ENCODE results near the gene R3HDM1. TPM values are rescaled to one million over a fixed set of nuclear protein-coding genes. Genes with fewer than 3 reads are reported as not detected.

The R3HDM1 gene
- total and polyA plus RNA-seq, 2 of the 4 experiments (the other 2 are of a cell fraction) = 5.9 to 38.1 TPM

GRCh38 chr2:135708159-135708558 is 176.9 kb downstream of the R3HDM1 start:
- in situ Hi-C loops (cut with MboI; ENCODE audit: low sequenced_read_pairs) = no loop called here
- Histone ChIP-seq H3K23ac (ENCODE audit: low read depth, low read length) (no peak overlapping the region), H4K5ac (ENCODE audit: low read depth, low read length) (no peak overlapping the region), H2BK5ac (ENCODE audit: low read depth, low read length, poor library complexity, severe bottlenecking) (no peak overlapping the region), H2BK15ac (ENCODE audit: low read depth, low read length) (no peak overlapping the region), H4K8ac (ENCODE audit: low read depth in 2 of 2, low read length in 2 of 2) (no peak overlapping the region), H3K9me1 (ENCODE audit: insufficient read depth, low read length) (no peaks in the 10 kb centered on the region), H3K79me1 (ENCODE audit: low read depth in 1 of 2, low read length in 2 of 2) (no peaks in the 10 kb centered on the region; a peak in 1 of 4 replicates), H3K14ac (replicated peaks; ENCODE audit: low read depth, low read length) (no peak overlapping the region), H4K91ac (ENCODE audit: insufficient read depth, low read depth, low read length) (no peak overlapping the region), H2BK120ac (ENCODE audit: low read depth, low read length) (no peak overlapping the region), H3K4me2 (ENCODE audit: low read depth, low read length) (no peak overlapping the region), H3K4me3 (ENCODE audit: insufficient read depth, low read depth, low read length) (no peak overlapping the region), H2AFZ (replicated peaks; ENCODE audit: low read length, poor library complexity) (no peak overlapping the region), H2AK9ac (replicated peaks; ENCODE audit: low read depth, low read length, poor library complexity) (no peak overlapping the region), H2AK5ac (ENCODE audit: low read depth, low read length) (no peak overlapping the region), H3K27me3 (ENCODE audit: control insufficient read depth, insufficient read depth, low read length) (no peaks in the 10 kb centered on the region), H3K27ac (ENCODE audit: insufficient read depth, low read length) (no peak overlapping the region), H3K9me3 (ENCODE audit: control insufficient read depth, insufficient read depth, low read length) (no peaks in the 10 kb centered on the region), H3K9ac (ENCODE audit: low read depth, low read length) (no peak overlapping the region), H2BK20ac (ENCODE audit: low read depth, low read length) (no peak overlapping the region), H4K20me1 (ENCODE audit: insufficient read depth, low read length) (no peaks in the 10 kb centered on the region), H3K18ac (ENCODE audit: low read depth, low read length) (no peak overlapping the region), H3K4me1 (ENCODE audit: control insufficient read depth, insufficient read depth, low read length) (no peaks in the 10 kb centered on the region), H3K4ac (ENCODE audit: low read depth, low read length) (no peak overlapping the region), H3K36me3 (ENCODE audit: control insufficient read depth, insufficient read depth, low read length) (no peaks in the 10 kb centered on the region), H3K56ac (ENCODE audit: extremely low read depth, insufficient read depth, low read length) (no peak overlapping the region)
- intact Hi-C loops (cut with micrococcal nuclease) = loop anchor here (10.0 kb wide), 2 partner anchors 133 to 543 kb away; no protein-coding TSS in a partner anchor
- no TSS peak for BruUV-seq (replicated peaks)
- DNase-seq (no peak), ATAC-seq (ENCODE audit: low read depth) (no peak)
- POLR2A ChIA-PET (ENCODE audit: unreplicated experiment) = no interaction called here
- TF ChIP-seq CEBPB (IDR thresholded peaks at IDR 0.05; ENCODE audit: low read depth, low read length) (peak; percentile 89), CTCF (conservative IDR thresholded peaks at IDR 0.05; ENCODE audit: low read depth, low read length) (no peak)
- WGBS, 2 experiments (ENCODE audit: extremely low coverage in 2 of 2, insufficient read length in 1 of 2) = no CpG with 5 or more reads among the region's 4 CpGs
- CTCF ChIA-PET = interaction anchor here (2.6 kb wide), 1 partner anchor 704 kb away, joined by 21 read pairs; no protein-coding TSS in a partner anchor
- dilution Hi-C loops (cut with HindIII; ENCODE audit: low sequenced_read_pairs, unreplicated experiment) = no loop called here
